ENCODE data around the gene LYAR.
A peak's percentile ranks its signal among the peaks of the same experiment; 100 is the strongest.

The LYAR gene

DNA sequence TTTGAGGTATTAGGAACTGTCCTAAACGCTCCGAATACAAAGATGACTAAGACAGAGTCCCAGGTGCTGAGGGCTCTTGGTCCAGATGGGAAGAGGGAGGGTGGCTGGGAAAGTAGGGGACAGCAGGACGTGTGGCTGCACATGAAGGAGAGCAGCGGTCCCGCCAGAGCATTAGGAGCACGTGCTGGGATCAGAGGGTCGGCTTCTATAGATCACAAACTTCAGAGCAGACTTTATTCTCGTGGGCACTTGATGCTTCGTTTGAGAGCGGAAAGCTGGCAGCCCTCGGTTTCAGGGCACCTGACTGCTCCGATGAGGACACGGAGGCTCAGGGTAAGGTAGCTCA is 26.2 kb upstream of the LYAR start:
- H3K4me3 ChIP-seq (ENCODE audit: control insufficient read depth, low read depth, low read length): no peak overlapping the region
- DNase-seq (ENCODE audit: low read depth): no peak
- TF ChIP-seq, protein P1, sequence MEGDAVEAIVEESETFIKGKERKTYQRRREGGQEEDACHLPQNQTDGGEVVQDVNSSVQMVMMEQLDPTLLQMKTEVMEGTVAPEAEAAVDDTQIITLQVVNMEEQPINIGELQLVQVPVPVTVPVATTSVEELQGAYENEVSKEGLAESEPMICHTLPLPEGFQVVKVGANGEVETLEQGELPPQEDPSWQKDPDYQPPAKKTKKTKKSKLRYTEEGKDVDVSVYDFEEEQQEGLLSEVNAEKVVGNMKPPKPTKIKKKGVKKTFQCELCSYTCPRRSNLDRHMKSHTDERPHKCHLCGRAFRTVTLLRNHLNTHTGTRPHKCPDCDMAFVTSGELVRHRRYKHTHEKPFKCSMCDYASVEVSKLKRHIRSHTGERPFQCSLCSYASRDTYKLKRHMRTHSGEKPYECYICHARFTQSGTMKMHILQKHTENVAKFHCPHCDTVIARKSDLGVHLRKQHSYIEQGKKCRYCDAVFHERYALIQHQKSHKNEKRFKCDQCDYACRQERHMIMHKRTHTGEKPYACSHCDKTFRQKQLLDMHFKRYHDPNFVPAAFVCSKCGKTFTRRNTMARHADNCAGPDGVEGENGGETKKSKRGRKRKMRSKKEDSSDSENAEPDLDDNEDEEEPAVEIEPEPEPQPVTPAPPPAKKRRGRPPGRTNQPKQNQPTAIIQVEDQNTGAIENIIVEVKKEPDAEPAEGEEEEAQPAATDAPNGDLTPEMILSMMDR (conservative IDR thresholded peaks at IDR 0.05; ENCODE audit: control insufficient read depth, insufficient read depth, low read depth, low read length): no peak

DNA sequence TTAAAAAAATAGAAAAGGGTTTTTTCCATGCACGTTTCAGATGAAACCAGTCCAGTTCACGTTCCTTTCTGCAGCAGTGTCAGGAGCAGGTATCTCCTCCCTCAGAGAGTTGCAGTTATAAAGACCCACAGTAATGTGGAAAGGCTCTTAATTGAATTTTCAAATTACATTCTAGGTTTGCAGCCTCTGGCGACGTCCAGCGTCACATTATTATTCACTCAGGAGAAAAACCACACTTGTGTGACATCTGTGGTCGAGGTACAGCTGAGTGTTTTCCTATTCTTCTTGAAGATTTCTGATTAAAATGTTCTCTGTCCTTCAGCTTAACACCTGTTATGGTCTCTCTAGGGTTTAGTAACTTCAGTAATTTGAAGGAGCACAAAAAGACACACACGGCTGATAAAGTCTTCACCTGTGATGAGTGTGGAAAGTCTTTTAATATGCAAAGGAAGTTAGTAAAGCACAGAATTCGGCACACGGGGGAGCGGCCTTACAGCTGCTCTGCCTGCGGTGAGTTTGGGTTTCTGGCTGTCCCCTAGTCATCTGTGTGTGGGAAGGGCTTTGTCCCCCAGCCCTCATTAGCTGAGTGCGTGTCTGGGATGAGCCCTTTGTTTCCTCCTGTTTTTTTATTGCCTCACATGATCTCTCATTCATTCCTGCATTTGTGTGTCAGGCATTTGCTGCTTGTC is 25.7 kb upstream of the LYAR start:
- TF ChIP-seq, protein P1 (conservative IDR thresholded peaks at IDR 0.05; ENCODE audit: control insufficient read depth, insufficient read depth, low read depth, low read length): no peak
- no peak for DNase-seq (ENCODE audit: low read depth)
- H3K4me3 ChIP-seq (ENCODE audit: control insufficient read depth, low read depth, low read length): no peak overlapping the region

DNA sequence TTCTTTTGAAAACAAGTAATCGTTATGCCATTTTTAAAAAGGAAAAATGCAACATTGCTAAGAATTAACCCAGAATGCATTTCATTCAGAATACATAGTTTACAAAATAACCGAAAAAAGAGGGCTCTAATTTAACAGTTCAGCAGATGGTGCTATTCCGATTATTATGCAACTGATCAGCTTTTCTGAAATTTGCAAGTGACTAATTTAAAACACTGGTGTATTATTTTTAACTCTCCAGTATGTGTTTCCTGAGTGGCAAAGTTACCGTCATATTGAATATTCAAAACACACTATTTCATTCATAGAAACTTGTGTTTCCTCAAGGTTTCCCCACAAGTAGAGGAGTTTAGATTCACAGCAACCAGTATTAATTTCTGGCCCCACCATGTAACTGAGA is 21.2 kb upstream of the LYAR start:
- TF ChIP-seq, protein P1 (conservative IDR thresholded peaks at IDR 0.05; ENCODE audit: control insufficient read depth, insufficient read depth, low read depth, low read length): no peak
- H3K4me3 ChIP-seq (ENCODE audit: control insufficient read depth, low read depth, low read length): no peak overlapping the region
- DNase-seq (ENCODE audit: low read depth): no peak

DNA sequence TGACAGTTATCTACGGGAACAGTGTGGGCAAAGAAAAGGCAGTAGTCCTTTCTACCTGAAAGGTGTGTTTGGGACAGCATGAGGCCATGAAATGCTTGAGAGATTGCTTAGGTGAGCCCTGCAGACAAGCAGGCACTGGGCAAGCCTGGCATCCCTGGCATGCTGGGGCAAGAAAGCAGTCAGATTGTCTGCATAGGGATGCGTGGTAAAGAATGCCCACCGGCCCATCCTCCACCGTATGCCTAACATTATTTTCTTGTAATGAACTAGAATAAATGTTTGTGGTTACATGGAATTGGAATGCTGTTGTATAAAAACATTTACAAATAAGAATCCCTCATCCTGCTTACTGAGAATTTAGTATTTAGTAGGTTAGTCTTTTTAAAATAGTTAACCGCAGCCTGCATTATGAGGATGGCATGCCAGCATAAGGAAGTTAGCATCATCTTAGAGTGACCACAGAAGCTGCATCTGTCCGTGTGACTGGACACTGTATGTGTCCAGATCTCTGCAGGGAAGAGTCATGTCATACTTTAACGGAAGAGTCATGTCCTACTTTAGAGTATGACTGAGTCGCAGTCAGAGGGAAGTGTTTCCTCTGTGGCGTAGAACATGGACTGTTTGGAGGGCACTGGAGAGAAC is 19.0 kb upstream of the LYAR start:
- peak; percentile 53 for DNase-seq (ENCODE audit: low read depth)
- H3K4me3 ChIP-seq (ENCODE audit: control insufficient read depth, low read depth, low read length): no peak overlapping the region
- TF ChIP-seq, protein P1 (conservative IDR thresholded peaks at IDR 0.05; ENCODE audit: control insufficient read depth, insufficient read depth, low read depth, low read length): no peak

DNA sequence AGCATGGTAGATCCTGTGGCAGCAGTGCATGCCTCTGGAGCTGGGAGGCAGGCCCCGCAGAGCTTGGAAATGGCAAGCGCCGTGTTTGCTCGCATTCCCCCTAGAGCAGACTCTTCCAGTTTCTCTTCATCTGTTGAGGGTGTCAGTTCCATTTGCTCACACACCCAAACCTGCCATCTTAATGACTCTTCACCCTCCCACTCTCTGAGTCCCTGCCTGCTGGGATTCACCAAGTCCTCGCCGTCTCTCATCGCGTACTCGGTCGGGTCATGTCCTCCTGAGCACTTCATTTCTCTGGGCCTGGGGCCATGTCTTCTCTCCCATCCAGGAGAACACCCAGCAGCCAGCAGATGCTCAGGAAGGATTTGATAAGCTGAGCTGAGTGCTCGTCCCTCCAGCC is 17.0 kb upstream of the LYAR start:
- no peak overlapping the region for H3K4me3 ChIP-seq (ENCODE audit: control insufficient read depth, low read depth, low read length)
- TF ChIP-seq, protein P1 (conservative IDR thresholded peaks at IDR 0.05; ENCODE audit: control insufficient read depth, insufficient read depth, low read depth, low read length): no peak
- DNase-seq (ENCODE audit: low read depth): no peak

DNA sequence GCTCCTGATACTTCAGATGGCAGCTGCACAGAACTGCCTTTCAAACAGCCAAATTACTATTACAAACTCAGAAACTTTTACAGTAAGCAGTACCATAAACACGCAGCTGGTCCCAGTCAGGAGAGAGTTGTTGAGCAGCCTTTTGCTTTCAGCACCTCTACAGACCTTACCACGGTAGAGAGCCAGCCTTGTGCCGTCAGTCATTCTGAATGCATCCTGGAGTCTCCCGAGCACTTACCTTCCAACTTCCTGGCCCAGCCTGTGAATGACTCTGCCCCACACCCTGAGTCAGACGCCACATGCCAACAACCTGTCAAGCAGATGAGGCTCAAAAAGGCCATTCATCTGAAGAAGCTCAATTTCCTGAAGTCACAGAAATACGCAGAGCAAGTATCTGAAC is 12.5 kb upstream of the LYAR start:
- DNase-seq (ENCODE audit: low read depth): no peak
- H3K4me3 ChIP-seq (ENCODE audit: control insufficient read depth, low read depth, low read length): no peak overlapping the region
- TF ChIP-seq, protein P1 (conservative IDR thresholded peaks at IDR 0.05; ENCODE audit: control insufficient read depth, insufficient read depth, low read depth, low read length): no peak

Measured in fibroblast of mammary gland (primary cell).